Liver (tissue), 3 donors: ENCODE measurements around the gene GNA15.

Source experiments
- CTCF ChIP-seq: fragments of 150-350 bp; IDR thresholded peaks from 2 replicates; pipeline ENCODE4 v1.5.1; 2017; ENCODE audit warnings: improper control_type of control experiment, low read depth, low read length; ENCODE audit not compliant: missing input control
- HNF4G ChIP-seq: IDR thresholded peaks from 2 replicates; pipeline ENCODE4 v1.6.1; 2016; ENCODE audit warnings: antibody characterized with exemption
- TAF1 ChIP-seq: conservative IDR thresholded peaks from 2 replicates; pipeline ENCODE4 v1.6.1; 2016; ENCODE audit warnings: antibody characterized with exemption, mild to moderate bottlenecking
- donor health status: healthy.
- donor health status: healthy.

DNA sequence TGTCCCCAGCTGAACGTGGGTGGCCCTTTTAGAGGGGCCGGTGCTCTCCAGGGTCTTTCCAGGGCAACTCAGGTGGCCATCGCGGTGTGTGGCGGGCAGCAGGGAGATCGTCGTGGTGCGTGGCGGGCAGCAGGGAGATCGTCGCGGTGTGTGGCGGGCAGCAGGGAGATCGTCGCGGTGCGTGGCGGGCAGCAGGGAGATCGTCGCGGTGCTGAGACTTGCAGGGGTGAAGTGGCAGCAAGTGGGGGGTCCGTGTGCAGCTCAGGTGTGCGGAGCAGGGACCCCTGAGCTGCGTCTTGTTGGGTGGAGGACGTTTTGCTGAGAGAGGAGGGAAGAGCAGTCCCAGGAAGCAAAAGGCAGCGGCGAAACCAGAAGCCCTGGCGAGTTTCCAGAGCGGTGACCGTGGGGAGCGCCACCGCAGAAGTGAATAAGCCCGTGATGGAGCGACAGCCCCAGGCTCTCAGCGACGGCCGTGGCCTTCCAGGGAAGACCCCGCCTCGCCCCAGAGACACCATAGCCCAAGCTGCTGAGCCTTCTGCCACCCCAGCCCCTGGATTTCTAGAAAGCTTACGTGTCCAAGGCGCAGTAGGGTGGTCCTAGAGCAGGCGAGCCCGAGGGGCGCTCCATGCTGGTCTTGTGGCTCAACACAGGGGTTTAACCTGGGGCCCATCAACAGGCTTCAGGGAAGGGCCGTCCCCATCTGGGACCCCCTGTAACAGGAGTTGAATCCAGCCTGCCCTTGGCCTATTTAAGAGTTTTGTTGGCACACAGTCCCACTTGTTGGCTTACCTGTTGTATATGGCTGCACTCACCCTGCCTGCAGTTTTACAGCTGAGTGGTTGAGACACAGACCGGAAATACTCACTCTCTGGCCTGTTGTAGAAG, 55.3 kb downstream of the GNA15 start:
- no peak for TF ChIP-seq CTCF
- no peak for TF ChIP-seq HNF4G
- no peak for TF ChIP-seq TAF1
